Thyroid gland (tissue), 4 donors: ENCODE results near the gene ICAM4. TPM values are rescaled to one million over a fixed set of nuclear protein-coding genes. Genes with fewer than 3 reads are reported as not detected.

Experiments
- DNase-seq, 2 donors: peaks; one replicate each; pipeline ENCODE4 v3.0.0-alpha.2; 2019
- H3K27ac ChIP-seq, 3 donors: fragments of 200-600 bp; sonication (generic); 1 replicate in 2 of 3; 2 replicates in 1 of 3; pipeline ENCODE4 v1.5.1; 2016 to 2019; ENCODE audit warnings: mild to moderate bottlenecking in 1 of 3, moderate library complexity in 1 of 3
- H3K27me3 ChIP-seq: fragments of 200-600 bp; sonication (generic); one replicate; pipeline ENCODE4 v1.5.1; 2019
- H3K36me3 ChIP-seq, 2 donors: fragments of 200-600 bp; sonication (generic); one replicate each; pipeline ENCODE4 v1.5.1; 2016 to 2019
- H3K4me1 ChIP-seq, 2 donors: fragments of 200-600 bp; sonication (generic); one replicate each; pipeline ENCODE4 v1.5.1; 2017 to 2019
- H3K4me3 ChIP-seq, 3 donors: fragments of 200-600 bp; sonication (generic); replicated peaks in 1 of 3; 1 replicate in 2 of 3; 2 replicates in 1 of 3; pipeline ENCODE4 v1.5.1; 2016; ENCODE audit warnings: mild to moderate bottlenecking in 1 of 3
- H3K9me3 ChIP-seq: fragments of 200-600 bp; sonication (generic); one replicate; pipeline ENCODE4 v1.5.1; 2017
- CTCF ChIP-seq, 6 experiments: fragments of 200-600 bp in 3 of 6; fragments of 450-650 bp in 3 of 6; sonication (generic) in 3 of 6; IDR thresholded peaks; one replicate each; pipeline ENCODE4 v1.5.1; 2016 to 2019; ENCODE audit warnings: antibody characterized with exemption in 6 of 6, mild to moderate bottlenecking in 2 of 6, inconsistent platforms in 1 of 6, moderate library complexity in 1 of 6
- POLR2A ChIP-seq, 2 donors: fragments of 450-650 bp; IDR thresholded peaks; one replicate each; pipeline ENCODE4 v1.6.1; 2017; ENCODE audit warnings: antibody characterized with exemption in 2 of 2, mild to moderate bottlenecking in 2 of 2, moderate library complexity in 1 of 2
- WGBS, 2 donors: methylation state at CpG; one replicate each; pipeline ENCODE4 v1.1.5; 2017; 5-methylcytosine and 5-hydroxymethylcytosine counted together
- intact Hi-C: fragments of 100-400 bp; cut with DNase I; formaldehyde crosslinking; loops from one replicate; pipeline ENCODE4 v1.15.1; 2023
- total RNA-seq, 4 donors: library from RNA; depleted of rRNA; stranded (reverse); fragments of >200 nt; gene quantifications; one replicate each; pipeline ENCODE4 v1.2.3, GENCODE V29; 2016

Gene ICAM4
- total RNA-seq, 4 donors from 2014 or later: 0.44 TPM; not detected in 3

GRCh38 chr19:10320602-10321416 is 34.1 kb downstream of the ICAM4 start:
- Histone ChIP-seq H3K4me1 (peaks cover 5 to 9% of the 10 kb centered on the region in 2 donors), H3K4me3 (no peak overlapping the region), H3K36me3 (peaks cover 55 to 83% of the 10 kb centered on the region in 2 donors), H3K9me3 (no peaks in the 10 kb centered on the region), H3K27me3 (no peaks in the 10 kb centered on the region), H3K27ac (no peak overlapping the region)
- 90 to 92% methylated on average over 17 to 27 of the region's 32 CpGs for WGBS, 2 donors
- no peak for DNase-seq
- intact Hi-C loops: no loop called here
- TF ChIP-seq CTCF (IDR thresholded peaks at IDR 0.05) (no peak), POLR2A (IDR thresholded peaks at IDR 0.05) (no peak)

GRCh38 chr19:10321417-10321797 is 34.7 kb downstream of the ICAM4 start:
- H3K27me3 ChIP-seq: no peaks in the 10 kb centered on the region
- intact Hi-C loops: no loop called here
- peaks cover 55 to 89% of the 10 kb centered on the region in 2 donors for H3K36me3 ChIP-seq
- H3K27ac ChIP-seq: no peak overlapping the region
- H3K4me3 ChIP-seq: no peak overlapping the region
- WGBS, 2 donors: 93% methylated on average over 8 of the region's 11 CpGs; no CpG with 5 or more reads in 1 of the 2 donors
- DNase-seq: no peak
- H3K9me3 ChIP-seq: no peaks in the 10 kb centered on the region
- TF ChIP-seq CTCF (IDR thresholded peaks at IDR 0.05) (no peak), POLR2A (IDR thresholded peaks at IDR 0.05) (no peak)
- peaks cover 0 to 3% of the 10 kb centered on the region in 2 donors for H3K4me1 ChIP-seq

GRCh38 chr19:10321874-10322835 is 35.4 kb downstream of the ICAM4 start:
- no peak for DNase-seq
- H3K4me3 ChIP-seq: no peak overlapping the region
- no peaks in the 10 kb centered on the region for H3K4me1 ChIP-seq
- H3K36me3 ChIP-seq: peaks cover 55 to 93% of the 10 kb centered on the region in 2 donors
- TF ChIP-seq POLR2A (IDR thresholded peaks at IDR 0.05) (no peak), CTCF (IDR thresholded peaks at IDR 0.05) (no peak)
- intact Hi-C loops: no loop called here
- H3K27me3 ChIP-seq: no peaks in the 10 kb centered on the region
- no peaks in the 10 kb centered on the region for H3K9me3 ChIP-seq
- 91 to 95% methylated on average over 17 to 19 of the region's 19 CpGs for WGBS, 2 donors
- no peak overlapping the region for H3K27ac ChIP-seq

DNA sequence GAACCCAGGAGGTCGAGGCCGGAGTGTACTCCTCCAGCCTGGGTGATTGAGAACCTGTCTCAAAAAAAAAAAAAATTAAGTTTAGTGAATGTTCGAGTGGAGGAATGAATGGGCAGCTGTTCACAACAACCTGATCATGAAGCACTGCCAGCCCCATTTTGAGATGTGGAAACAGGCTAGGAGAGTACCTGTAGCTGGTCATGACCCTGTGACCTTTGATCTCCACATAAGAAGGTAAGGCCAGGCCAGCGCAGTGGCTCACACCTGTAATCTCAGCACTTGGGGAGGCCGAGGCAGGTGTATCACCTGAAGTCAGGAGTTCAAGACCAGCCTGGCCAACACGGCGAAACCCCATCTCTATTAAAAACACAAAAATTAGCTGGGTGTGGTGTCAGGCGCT is 39.0 kb downstream of the ICAM4 start:
- H3K4me3 ChIP-seq: no peak overlapping the region
- DNase-seq: no peak
- intact Hi-C loops: no loop called here
- 93 to 94% methylated on average over 7 to 8 of the region's 8 CpGs for WGBS, 2 donors
- TF ChIP-seq POLR2A (IDR thresholded peaks at IDR 0.05) (no peak), CTCF (IDR thresholded peaks at IDR 0.05) (no peak)
- H3K36me3 ChIP-seq: peaks cover 61 to 95% of the 10 kb centered on the region in 2 donors
- H3K9me3 ChIP-seq: no peaks in the 10 kb centered on the region
- no peaks in the 10 kb centered on the region for H3K4me1 ChIP-seq
- no peak overlapping the region for H3K27ac ChIP-seq
- H3K27me3 ChIP-seq: no peaks in the 10 kb centered on the region
